ENCODE data around the gene LRP2.
"Not testable (repeated sequence)": the region's sequence is repeated elsewhere in the genome, so short reads cannot be mapped to it uniquely, and the experiment has no call there.

LRP2 gene

GRCh38 chr2:169272010-169272409, 90.3 kb downstream of the LRP2 start:
- no peak for DNase-seq (ENCODE audit: low spot score)
- TF ChIP-seq, protein P1, sequence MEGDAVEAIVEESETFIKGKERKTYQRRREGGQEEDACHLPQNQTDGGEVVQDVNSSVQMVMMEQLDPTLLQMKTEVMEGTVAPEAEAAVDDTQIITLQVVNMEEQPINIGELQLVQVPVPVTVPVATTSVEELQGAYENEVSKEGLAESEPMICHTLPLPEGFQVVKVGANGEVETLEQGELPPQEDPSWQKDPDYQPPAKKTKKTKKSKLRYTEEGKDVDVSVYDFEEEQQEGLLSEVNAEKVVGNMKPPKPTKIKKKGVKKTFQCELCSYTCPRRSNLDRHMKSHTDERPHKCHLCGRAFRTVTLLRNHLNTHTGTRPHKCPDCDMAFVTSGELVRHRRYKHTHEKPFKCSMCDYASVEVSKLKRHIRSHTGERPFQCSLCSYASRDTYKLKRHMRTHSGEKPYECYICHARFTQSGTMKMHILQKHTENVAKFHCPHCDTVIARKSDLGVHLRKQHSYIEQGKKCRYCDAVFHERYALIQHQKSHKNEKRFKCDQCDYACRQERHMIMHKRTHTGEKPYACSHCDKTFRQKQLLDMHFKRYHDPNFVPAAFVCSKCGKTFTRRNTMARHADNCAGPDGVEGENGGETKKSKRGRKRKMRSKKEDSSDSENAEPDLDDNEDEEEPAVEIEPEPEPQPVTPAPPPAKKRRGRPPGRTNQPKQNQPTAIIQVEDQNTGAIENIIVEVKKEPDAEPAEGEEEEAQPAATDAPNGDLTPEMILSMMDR (IDR thresholded peaks at IDR 0.05; ENCODE audit: extremely low read depth, insufficient read depth, missing control alignments), result no peak
- in situ Hi-C loops (cut with MboI; ENCODE audit: low pct_unique_long_range_greater_than_20kb, low sequenced_read_pairs, unreplicated experiment), result no loop called here

- DNase-seq (ENCODE audit: low spot score); in situ Hi-C loops (cut with MboI; ENCODE audit: low pct_unique_long_range_greater_than_20kb, low sequenced_read_pairs, unreplicated experiment): not testable (repeated sequence)
Measured at GRCh38 chr2:169270574-169270973, 91.8 kb downstream of the LRP2 start.

- TF ChIP-seq, protein P1 (IDR thresholded peaks at IDR 0.05; ENCODE audit: extremely low read depth, insufficient read depth, missing control alignments), result no peak
- DNase-seq (ENCODE audit: low spot score), result no peak
- in situ Hi-C loops (cut with MboI; ENCODE audit: low pct_unique_long_range_greater_than_20kb, low sequenced_read_pairs, unreplicated experiment), result no loop called here
Measured at GRCh38 chr2:169265591-169265990, 96.7 kb downstream of the LRP2 start.

- TF ChIP-seq, protein P1 (IDR thresholded peaks at IDR 0.05; ENCODE audit: extremely low read depth, insufficient read depth, missing control alignments), result no peak
- DNase-seq (ENCODE audit: low spot score), result no peak
- in situ Hi-C loops (cut with MboI; ENCODE audit: low pct_unique_long_range_greater_than_20kb, low sequenced_read_pairs, unreplicated experiment), result no loop called here
Measured at GRCh38 chr2:169260846-169261642, 101.3 kb downstream of the LRP2 start.

GRCh38 chr2:169260246-169260645, 102.1 kb downstream of the LRP2 start:
- no peak for DNase-seq (ENCODE audit: low spot score)
- TF ChIP-seq, protein P1 (IDR thresholded peaks at IDR 0.05; ENCODE audit: extremely low read depth, insufficient read depth, missing control alignments), result no peak
- in situ Hi-C loops (cut with MboI; ENCODE audit: low pct_unique_long_range_greater_than_20kb, low sequenced_read_pairs, unreplicated experiment), result no loop called here

DNA sequence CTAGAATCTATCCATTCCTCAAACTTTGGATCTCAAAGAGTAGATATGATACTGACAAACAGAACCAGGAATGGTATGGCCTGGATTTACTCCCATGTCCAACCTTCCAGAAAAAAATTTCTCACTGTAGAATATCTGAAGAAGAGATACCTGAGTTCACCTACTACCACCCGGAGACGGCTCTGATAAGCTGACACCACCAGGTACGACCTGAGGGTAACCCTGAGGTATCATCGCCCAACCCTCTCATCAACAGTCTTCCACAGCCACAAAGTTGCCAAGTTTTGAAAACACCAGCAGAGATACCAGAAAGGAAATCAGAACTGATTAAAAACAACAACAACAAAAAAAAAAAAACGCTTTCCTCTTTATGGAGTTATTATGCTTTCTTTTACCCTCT, 102.9 kb downstream of the LRP2 start:
- in situ Hi-C loops (cut with MboI; ENCODE audit: low pct_unique_long_range_greater_than_20kb, low sequenced_read_pairs, unreplicated experiment), result no loop called here
- no peak for DNase-seq (ENCODE audit: low spot score)
- TF ChIP-seq, protein P1 (IDR thresholded peaks at IDR 0.05; ENCODE audit: extremely low read depth, insufficient read depth, missing control alignments), result no peak

DNA sequence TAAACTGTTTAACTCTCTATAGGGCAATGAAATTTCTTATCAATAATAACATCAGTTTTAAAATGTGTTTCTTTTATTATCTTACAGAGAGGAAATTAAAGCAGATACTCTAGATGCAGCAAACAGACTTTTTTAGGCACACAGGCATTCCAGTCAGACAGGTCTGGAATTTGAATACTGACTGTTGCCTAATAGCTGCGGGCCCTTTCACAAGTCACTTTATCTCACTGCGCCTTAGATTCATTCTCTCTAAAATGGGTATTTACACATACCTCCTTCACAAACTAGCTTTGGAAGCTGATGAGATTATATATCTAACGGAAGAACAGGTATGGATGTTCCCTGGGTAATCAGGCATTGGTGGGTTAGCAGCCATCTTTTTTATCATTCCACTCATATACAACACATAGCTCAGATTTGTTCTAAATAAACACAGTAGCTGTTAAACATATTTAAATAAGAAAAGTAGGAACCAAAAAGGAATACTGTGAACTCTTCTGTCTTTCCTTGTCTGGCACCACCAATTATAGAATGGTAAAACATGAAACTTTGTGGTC, 104.2 kb downstream of the LRP2 start:
- no peak for DNase-seq (ENCODE audit: low spot score)
- in situ Hi-C loops (cut with MboI; ENCODE audit: low pct_unique_long_range_greater_than_20kb, low sequenced_read_pairs, unreplicated experiment), result no loop called here
- TF ChIP-seq, protein P1 (IDR thresholded peaks at IDR 0.05; ENCODE audit: extremely low read depth, insufficient read depth, missing control alignments), result no peak

All from GM13977 (cell line).